Natural killer cell (primary cell): Measurements from ENCODE around the gene SEH1L. TPM values are rescaled to one million over a fixed set of nuclear protein-coding genes. Genes with fewer than 3 reads are reported as not detected.

Experiments
- ATAC-seq, 3 donors: fragments of 150-1000 bp in 2 of 3; fragments of 200-7000 bp in 1 of 3; cut with Tn5 transposase; 1 replicate in 1 of 3; 2 replicates in 2 of 3; pipeline ENCODE4 v1.10.0; 2021; ENCODE audit warnings: mild to moderate bottlenecking in 2 of 3, moderate library complexity in 2 of 3
- DNase-seq, 2 donors: peaks; one replicate each; pipeline versions ENCODE4 v3.0.0 to v3.0.0-alpha.2; 2013 to 2021; ENCODE audit warnings: mixed read lengths in 1 of 2
- H3K27ac ChIP-seq: one replicate; pipeline ENCODE4 v1.5.1; 2013; ENCODE audit warnings: mild to moderate bottlenecking, low read length
- H3K27me3 ChIP-seq: one replicate; pipeline ENCODE4 v1.6.1; 2013; ENCODE audit warnings: low read length; ENCODE audit not compliant: control insufficient read depth, insufficient read depth
- H3K36me3 ChIP-seq: one replicate; pipeline ENCODE4 v1.6.1; 2013; ENCODE audit warnings: low read length; ENCODE audit not compliant: control insufficient read depth, insufficient read depth
- H3K4me1 ChIP-seq: one replicate; pipeline ENCODE4 v1.6.1; 2013; ENCODE audit warnings: low read length; ENCODE audit not compliant: control insufficient read depth, insufficient read depth
- H3K4me3 ChIP-seq: one replicate; pipeline ENCODE4 v1.5.1; 2013; ENCODE audit warnings: low read length
- H3K9me3 ChIP-seq: one replicate; pipeline ENCODE4 v1.6.1; 2013; ENCODE audit warnings: low read length; ENCODE audit not compliant: control insufficient read depth, insufficient read depth
- H3K27ac Mint-ChIP-seq, 2 donors: one replicate each; pipeline ENCODE4 v1.8.0; 2022; ENCODE audit warnings: mild to moderate bottlenecking in 2 of 2, mixed read lengths in 2 of 2, moderate library complexity in 1 of 2
- H3K27me3 Mint-ChIP-seq, 2 donors: one replicate each; pipeline ENCODE4 v1.8.0; 2022; ENCODE audit warnings: low read depth in 2 of 2, mixed read lengths in 2 of 2
- H3K36me3 Mint-ChIP-seq: one replicate; pipeline ENCODE4 v1.8.0; 2022; ENCODE audit warnings: mixed read lengths
- H3K4me1 Mint-ChIP-seq, 2 donors: one replicate each; pipeline ENCODE4 v1.8.0; 2022; ENCODE audit warnings: mixed read lengths in 2 of 2
- H3K4me3 Mint-ChIP-seq: one replicate; pipeline ENCODE4 v1.8.0; 2022; ENCODE audit warnings: mild to moderate bottlenecking, moderate library complexity, mixed read lengths
- H3K9me3 Mint-ChIP-seq, 2 donors: one replicate each; pipeline ENCODE4 v1.8.0; 2022; ENCODE audit warnings: mixed read lengths in 2 of 2
- CTCF ChIP-seq: fragments of 200-600 bp; IDR thresholded peaks from one replicate; pipeline ENCODE4 v1.8.0; 2022; ENCODE audit warnings: antibody characterized with exemption
- WGBS: methylation state at CpG from one replicate; pipeline ENCODE4 v1.1.7; 2013; ENCODE audit warnings: missing lambda C conversion rate; ENCODE audit not compliant: insufficient coverage; 5-methylcytosine and 5-hydroxymethylcytosine counted together
- intact Hi-C: fragments of 100-400 bp; cut with micrococcal nuclease; formaldehyde crosslinking; loops from one replicate; pipeline ENCODE4 v1.14.2; 2022
- total RNA-seq, 4 donors: library from RNA; stranded (reverse); fragments of 120-200 nt in 1 of 4; gene quantifications; one replicate each; pipeline versions ENCODE4 v1.2.3 to v1.2.4, GENCODE V29; 2013 to 2022

Gene SEH1L
- total RNA-seq, 3 donors from 2014 or later (not counting 1 experiment from before 2014, with no cell fraction given): 24.5 to 28.4 (median 26.5) TPM

- no peak for TF ChIP-seq CTCF
- Histone ChIP-seq H3K4me3 (no peak overlapping the region), H3K27ac (no peak overlapping the region), H3K9me3 (no peaks in the 10 kb centered on the region), H3K27me3 (no peaks in the 10 kb centered on the region), H3K4me1 (peaks cover 22% of the 10 kb centered on the region), H3K36me3 (no peaks in the 10 kb centered on the region)
- Mint-ChIP-seq H3K4me1 (peaks cover 43 to 45% of the 10 kb centered on the region in 2 donors), H3K27ac (no peak overlapping the region), H3K4me3 (no peak overlapping the region), H3K27me3 (peaks cover 0 to 3% of the 10 kb centered on the region in 2 donors), H3K9me3 (no peaks in the 10 kb centered on the region), H3K36me3 (no peaks in the 10 kb centered on the region)
- DNase-seq (no peak), ATAC-seq (no peak)
- intact Hi-C loops: loop anchor here (5.0 kb wide), 1 partner anchor 111 kb away; the partner anchor contains the start of gene PTPN2
- 94% methylated on average over 1 of the region's 2 CpGs for WGBS
These were observed 45.6 kb downstream of the SEH1L start for GRCh38 chr18:12993439-12993838.

DNA sequence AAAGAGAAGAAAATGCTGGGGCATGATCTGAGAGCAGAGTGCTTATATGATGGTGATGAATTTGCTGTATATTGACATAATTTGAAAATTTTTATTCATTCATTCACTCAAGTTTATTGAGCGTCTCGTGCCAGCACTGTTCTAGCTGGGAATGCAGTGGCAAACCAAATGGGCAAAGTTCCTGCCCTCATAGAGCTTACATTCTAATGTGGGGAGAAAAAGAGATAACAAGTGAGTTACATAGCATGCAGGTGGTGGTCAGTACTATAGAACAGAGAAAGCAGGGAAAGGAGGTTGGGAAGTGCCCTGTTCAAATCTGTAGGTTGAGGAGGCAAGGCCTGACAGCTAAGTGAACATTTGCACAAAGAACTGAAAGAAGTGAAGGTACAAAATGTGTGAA lies 47.6 kb downstream of the SEH1L start:
- Mint-ChIP-seq H3K4me3 (no peak overlapping the region), H3K36me3 (no peaks in the 10 kb centered on the region), H3K4me1 (peaks cover 34 to 38% of the 10 kb centered on the region in 2 donors), H3K27ac (no peak overlapping the region), H3K9me3 (no peaks in the 10 kb centered on the region), H3K27me3 (no peaks in the 10 kb centered on the region)
- peaks cover 16% of the 10 kb centered on the region for H3K4me1 ChIP-seq
- no peak overlapping the region for H3K27ac ChIP-seq
- intact Hi-C loops: no loop called here
- H3K27me3 ChIP-seq: no peaks in the 10 kb centered on the region
- H3K36me3 ChIP-seq: peaks cover 4% of the 10 kb centered on the region
- DNase-seq (no peak), ATAC-seq (no peak)
- TF ChIP-seq CTCF: no peak
- no peaks in the 10 kb centered on the region for H3K9me3 ChIP-seq
- no peak overlapping the region for H3K4me3 ChIP-seq
- WGBS: 100% methylated on average over 2 of the region's 2 CpGs

DNA sequence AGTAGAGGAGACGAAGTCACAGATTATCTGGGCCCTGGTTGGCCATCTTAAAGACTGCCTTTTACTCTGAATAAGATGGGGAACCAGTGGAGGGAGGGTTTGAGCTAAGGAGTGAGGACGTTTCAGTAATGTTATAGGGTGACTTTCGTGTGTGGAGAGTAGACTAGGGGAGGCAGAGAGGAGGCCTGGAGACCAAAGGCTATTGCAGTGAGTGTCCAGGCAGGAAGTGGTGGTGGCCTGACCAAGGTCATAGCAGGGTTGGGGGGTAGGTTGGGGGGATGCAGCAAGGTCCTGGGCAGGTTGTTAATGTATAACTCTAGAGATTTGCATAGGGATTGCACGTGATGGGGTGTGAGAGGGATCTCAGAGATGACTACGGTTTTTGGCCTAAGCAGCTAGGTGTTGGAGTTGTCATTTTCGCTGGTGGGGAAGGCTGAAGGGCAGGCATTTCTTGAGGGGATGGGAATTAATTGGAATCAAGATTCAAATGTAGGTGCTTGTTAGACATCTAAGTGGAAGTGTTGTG lies 48.2 kb downstream of the SEH1L start:
- H3K4me1 ChIP-seq: peaks cover 13% of the 10 kb centered on the region
- no peaks in the 10 kb centered on the region for H3K36me3 Mint-ChIP-seq
- 89% methylated on average over 6 of the region's 6 CpGs for WGBS

More for the DNA sequence above, 48.2 kb downstream of the SEH1L start:
- Histone ChIP-seq H3K27me3 (no peaks in the 10 kb centered on the region), H3K4me3 (no peak overlapping the region), H3K9me3 (no peaks in the 10 kb centered on the region), H3K27ac (no peak overlapping the region), H3K36me3 (peaks cover 9% of the 10 kb centered on the region)
- Mint-ChIP-seq H3K4me3 (no peak overlapping the region), H3K4me1 (peaks cover 28 to 32% of the 10 kb centered on the region in 2 donors), H3K9me3 (no peaks in the 10 kb centered on the region), H3K27ac (no peak overlapping the region), H3K27me3 (no peaks in the 10 kb centered on the region)
- ATAC-seq: no peak
- intact Hi-C loops: no loop called here
- TF ChIP-seq CTCF: no peak
- DNase-seq: no peak
